HG03060 (cell line): Measurements from ENCODE around the gene CLCN4.

Source experiments
- ATAC-seq: cut with Tn5 transposase; IDR thresholded peaks from one replicate; pipeline ENCODE4 v1.9.1; 2021; ENCODE audit warnings: low read depth, moderate number of reproducible peaks; ENCODE audit not compliant: unreplicated experiment

Gene CLCN4

DNA sequence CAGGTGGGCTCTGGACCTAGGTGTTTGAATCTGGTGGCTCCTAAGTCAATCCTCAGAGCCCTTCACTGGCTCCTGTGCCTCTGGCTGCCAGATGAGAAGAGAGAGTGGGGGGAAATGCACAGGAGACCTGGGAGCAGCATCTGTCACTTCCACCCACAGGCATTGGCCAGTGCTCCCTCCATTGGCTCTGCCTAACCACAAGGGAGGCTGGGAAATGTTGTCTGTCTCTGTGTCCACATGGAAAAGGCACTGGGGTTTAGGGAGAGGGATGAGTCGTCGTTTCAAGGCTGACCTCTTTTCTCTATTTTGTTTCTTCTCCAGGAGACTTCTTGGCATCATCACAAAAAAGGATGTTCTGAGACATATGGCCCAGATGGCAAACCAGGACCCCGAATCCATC is 76.4 kb downstream of the CLCN4 start:
- ATAC-seq: no peak

DNA sequence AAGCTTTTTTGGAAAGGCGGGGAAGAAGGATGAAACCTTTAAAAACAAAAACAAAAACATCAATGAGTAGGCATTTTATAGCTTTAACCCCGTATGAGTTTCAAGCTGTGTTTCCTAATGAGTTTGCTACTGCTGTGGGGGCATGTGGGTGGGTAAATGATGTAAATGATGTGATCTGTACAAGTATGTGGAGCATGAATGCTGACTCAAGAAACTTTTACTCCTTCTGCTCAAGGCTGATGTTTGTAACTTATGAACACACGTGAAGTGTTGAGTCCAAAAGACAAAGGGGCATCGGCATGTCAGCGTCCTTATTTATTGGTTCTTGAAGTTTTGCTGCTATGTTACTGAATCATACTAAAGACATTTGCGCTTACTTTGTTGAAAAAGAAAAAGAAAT is 76.9 kb downstream of the CLCN4 start:
- ATAC-seq: no peak

- ATAC-seq: no peak
Measured at GRCh38 chrX:10235851-10236250, 79.1 kb downstream of the CLCN4 start.

GRCh38 chrX:10237241-10237640 is 80.5 kb downstream of the CLCN4 start:
- ATAC-seq: no peak

DNA sequence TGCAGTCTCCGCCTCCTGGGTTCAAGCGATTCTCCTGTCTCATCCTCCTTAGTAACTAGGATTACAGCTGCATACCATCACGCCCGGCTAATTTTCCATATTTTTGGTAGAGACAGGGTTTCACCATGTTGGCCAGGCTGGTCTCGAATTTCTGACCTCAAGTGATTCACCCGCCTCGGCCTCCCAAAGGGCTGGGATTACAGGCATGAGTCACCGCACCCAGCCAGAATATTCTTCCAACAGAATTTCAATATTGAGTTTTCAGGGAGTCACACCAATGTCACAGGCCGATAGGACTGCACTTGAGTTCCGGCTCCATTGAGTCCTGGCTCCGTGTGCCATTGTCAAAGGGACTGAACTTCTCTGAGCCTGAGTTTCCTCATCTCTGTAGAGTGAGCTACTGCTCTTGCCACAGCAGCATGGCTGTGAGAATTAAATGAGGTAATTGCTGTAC is 82.9 kb downstream of the CLCN4 start:
- ATAC-seq: no peak

DNA sequence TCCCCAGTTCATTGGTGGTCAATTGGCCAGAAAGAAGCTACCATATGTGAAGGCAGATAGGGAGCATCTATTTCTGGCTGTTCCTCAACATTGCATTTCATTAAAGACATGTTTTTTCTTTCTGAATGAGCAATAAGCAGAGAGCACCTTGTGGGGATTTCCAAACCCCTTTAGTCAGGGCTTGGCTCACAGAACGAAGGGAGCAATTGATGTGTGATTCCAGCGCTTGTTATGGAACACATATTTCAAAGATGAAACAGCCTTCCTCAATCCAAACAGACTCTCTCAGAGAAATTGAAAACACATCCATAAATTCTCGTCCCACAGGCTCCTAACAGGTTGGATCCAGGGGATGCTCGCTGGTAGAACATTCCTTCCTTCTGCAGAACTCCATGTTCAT is 84.1 kb downstream of the CLCN4 start:
- no peak for ATAC-seq

- ATAC-seq: no peak
Measured at GRCh38 chrX:10242026-10242425, 85.3 kb downstream of the CLCN4 start.

- ATAC-seq: no peak
Measured at GRCh38 chrX:10243106-10243505, 86.3 kb downstream of the CLCN4 start.

DNA sequence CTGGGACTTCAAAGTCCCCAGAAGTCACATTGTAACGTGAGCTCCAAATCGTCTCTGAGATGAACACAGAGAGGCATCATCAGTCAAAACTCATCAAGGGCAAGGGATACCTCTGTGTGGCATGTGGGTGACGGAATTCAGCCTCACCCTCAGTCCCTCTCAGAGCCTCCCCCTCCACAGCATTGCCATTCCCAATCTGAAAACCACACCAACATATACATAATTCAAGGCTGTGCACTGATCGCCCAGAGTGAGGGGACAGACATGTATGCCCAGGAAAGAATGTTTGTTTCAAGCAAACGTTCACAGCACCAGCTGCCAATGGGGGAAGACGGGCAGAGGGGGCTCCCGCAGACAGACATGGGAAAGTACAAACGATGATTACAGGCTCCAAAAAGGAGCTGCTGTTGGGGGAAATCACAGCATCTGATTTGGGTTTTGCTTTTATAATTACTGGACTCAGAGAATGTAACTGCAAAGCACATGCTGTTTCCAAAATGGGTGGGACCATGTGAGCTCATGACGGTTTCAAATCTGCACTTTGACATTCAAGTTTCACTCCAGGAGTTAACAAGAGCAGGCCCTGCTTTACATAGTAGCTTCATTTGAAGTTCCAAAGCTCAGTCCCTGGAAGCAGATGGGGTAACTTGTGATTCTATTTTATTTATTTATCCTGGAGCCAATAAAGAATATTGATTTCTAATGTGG is 88.3 kb downstream of the CLCN4 start:
- ATAC-seq: no peak

- no peak for ATAC-seq
Measured at GRCh38 chrX:10245886-10246285, 89.1 kb downstream of the CLCN4 start.

DNA sequence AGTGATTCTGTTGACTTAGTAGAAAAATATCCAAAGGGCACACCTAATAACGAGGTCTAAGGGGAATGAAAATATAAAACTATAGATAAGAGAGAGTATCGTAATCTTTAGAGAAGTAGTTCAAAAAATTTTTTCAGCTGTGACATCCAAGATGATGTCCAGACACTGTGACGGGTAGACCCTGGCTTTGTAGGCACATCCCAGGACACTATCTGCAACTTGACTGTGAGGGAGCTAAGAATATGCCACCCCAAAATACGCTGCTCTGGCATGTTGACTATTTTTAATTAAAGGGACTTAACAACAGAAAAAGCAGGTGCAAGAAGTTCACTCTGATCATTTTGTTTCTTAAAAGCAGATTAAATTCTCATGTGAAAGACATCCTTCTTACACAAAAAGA is 89.5 kb downstream of the CLCN4 start:
- no peak for ATAC-seq

DNA sequence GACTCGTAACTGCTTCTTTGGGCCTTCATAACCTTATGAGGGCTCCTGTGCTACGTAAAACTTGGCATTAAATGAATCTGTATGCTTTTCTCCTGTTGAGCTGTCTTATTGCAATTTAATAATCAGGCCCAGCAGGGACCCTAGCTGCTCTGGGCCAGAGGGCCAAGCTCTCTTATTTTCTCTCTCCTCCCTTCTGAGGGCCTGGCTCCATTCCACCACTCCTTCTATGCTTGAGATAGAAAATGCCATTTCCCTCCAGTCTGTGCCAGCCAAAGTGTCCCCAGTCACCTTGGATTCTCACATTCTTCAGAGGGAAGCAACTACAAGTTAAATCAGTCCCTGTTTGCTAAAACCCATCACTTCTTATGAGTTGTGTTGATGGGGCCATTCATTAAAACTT is 90.1 kb downstream of the CLCN4 start:
- ATAC-seq: no peak

DNA sequence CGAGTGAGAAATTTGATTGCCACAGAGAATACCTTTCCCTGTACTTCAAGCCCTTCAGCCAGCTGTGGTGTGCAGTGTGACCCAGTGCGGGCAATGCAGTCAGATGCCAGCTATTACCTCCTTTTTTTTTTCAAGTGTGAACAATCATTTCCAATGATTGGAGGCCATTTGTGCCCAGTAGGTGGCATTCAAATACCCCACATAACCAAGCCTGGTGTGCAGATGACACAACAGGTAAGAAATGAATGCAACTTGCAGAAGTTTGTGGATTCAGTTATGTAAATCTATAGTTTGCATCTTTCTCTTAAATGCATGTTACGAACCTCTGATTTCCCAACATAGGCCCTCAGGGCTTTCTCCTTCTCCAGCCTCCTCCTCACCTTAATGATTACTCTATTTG is 98.0 kb downstream of the CLCN4 start:
- ATAC-seq: no peak

DNA sequence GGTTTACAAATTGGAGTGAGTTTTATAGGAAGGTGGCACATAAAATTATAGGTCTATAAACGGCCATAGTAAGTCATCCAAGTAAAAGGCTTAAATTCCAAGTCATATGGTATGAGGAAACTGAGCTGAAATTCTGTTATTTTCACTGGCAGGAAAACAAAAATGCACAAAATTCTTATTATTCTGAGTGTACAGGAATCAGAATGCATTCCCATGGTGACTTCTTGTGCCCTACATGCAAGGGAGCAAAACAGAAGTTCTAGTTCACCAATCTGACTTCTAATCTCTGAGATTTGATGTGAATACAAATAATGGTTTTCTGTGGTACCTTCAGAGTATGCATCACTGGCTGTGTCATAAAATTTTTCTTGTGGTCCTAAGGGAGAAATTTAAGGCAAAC is 102.9 kb downstream of the CLCN4 start:
- no peak for ATAC-seq

DNA sequence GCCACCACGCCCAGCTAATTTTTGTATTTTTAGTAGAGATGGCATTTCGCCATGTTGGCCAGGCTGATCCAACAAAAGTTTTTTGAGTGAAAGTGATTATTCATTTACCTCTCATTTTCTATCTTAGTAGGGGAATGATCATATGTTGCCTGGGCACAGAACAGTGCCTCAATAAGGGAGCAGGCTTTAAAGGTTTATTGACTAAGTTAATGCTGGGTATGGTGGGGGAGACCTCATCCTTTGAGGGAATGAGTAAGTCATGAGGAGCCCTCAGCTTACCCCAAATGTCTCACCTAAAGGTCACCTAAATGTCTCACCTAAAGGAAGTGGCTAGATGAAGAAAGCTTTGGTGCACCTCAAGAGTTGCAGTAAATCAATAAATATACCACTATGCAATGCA is 109.0 kb downstream of the CLCN4 start:
- ATAC-seq: no peak

- ATAC-seq: no peak
Measured at GRCh38 chrX:10278716-10279115, 121.9 kb downstream of the CLCN4 start.

DNA sequence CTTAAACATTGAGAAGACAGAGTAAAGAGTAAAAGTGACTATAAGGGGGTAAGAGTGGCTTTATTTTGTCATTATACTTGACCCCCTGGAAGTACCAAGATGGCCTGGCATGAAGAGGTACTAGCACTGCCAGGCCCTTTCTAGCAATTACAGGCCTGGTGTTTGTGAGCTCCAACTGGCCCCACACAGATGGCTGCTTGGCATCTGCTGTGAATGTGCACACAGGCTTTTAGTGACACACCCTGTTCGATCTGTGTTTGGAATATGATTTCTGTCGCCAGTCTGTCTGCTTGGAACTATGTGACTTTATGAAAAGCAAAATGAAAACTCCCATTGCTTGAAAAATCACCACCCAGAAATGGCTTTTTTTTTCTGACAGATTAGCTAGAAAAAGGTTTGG is 123.3 kb downstream of the CLCN4 start:
- ATAC-seq: no peak

DNA sequence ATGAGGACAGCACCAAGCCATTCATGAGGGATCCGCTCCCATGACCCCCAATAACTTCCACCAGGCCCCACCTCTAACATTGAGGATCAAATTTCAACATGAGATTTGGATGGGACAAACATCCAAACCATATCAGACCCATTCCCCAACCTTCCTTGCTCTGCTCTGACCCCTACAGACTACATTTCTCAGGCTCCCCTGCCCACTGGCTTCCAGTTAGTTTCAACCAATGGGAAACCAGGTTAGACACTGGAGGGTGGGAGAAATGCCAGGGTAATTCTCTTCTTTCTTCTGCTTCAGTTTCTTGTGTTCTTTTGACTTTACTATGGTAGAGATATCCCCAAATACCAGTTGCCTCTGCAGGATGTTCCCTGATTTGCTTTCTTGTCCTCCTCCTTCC is 125.7 kb downstream of the CLCN4 start:
- ATAC-seq: no peak

- no peak for ATAC-seq
Measured at GRCh38 chrX:10286195-10286594, 129.4 kb downstream of the CLCN4 start.
